A673 (cell line): ENCODE data around the gene CDK15. TPM values are rescaled to one million over a fixed set of nuclear protein-coding genes. Genes with fewer than 3 reads are reported as not detected.

Experiments
- BruUV-seq: library from RNA; stranded (reverse); fragments of 400-500 nt; replicated peaks from 2 replicates; lab custom pipeline; 2021; lab: Mats Ljungman, UMichigan
- CTCF ChIA-PET: fragments of 300-600 bp; sonication (Branson Sonifier 250); formaldehyde crosslinking; loops from one replicate; lab custom pipeline; 2022; ENCODE audit warnings: antibody characterized with exemption; lab: Charles Lee
- POLR2A ChIA-PET: fragments of 300-600 bp; sonication (Branson Sonifier 250); formaldehyde crosslinking; loops from one replicate; lab custom pipeline; 2022; ENCODE audit warnings: antibody characterized with exemption; ENCODE audit not compliant: low non-redundant PET; lab: Charles Lee
- DNase-seq: peaks from one replicate; pipeline ENCODE4 v3.0.0-alpha.2; 2015; ENCODE audit warnings: low spot score
- H3K27ac ChIP-seq: fragments of 200-600 bp; sonication (generic); 2 replicates; pipeline ENCODE4 v1.5.1; 2016; ENCODE audit warnings: mixed run types, low read depth, mild to moderate bottlenecking, mixed read lengths, antibody characterized with exemption, low read length; ENCODE audit not compliant: poor library complexity, severe bottlenecking
- H3K27me3 ChIP-seq: fragments of 200-600 bp; sonication (generic); replicated peaks from 2 replicates; pipeline ENCODE4 v1.6.1; 2017; ENCODE audit warnings: mixed run types, low read depth, mild to moderate bottlenecking, mixed read lengths, antibody characterized with exemption, low read length; ENCODE audit not compliant: insufficient read depth, poor library complexity
- H3K36me3 ChIP-seq: fragments of 200-600 bp; sonication (generic); 2 replicates; pipeline ENCODE4 v1.6.1; 2016; ENCODE audit warnings: mixed run types, mild to moderate bottlenecking, mixed read lengths, antibody characterized with exemption, low read length; ENCODE audit not compliant: insufficient read depth, poor library complexity, severe bottlenecking
- H3K4me1 ChIP-seq: fragments of 200-600 bp; sonication (generic); 2 replicates; pipeline ENCODE4 v1.6.1; 2017; ENCODE audit warnings: mixed run types, mild to moderate bottlenecking, mixed read lengths, antibody characterized with exemption, low read length; ENCODE audit not compliant: insufficient read depth, poor library complexity, severe bottlenecking
- H3K4me3 ChIP-seq: fragments of 200-600 bp; sonication (generic); 2 replicates; pipeline ENCODE4 v1.5.1; 2016; ENCODE audit warnings: low read depth, mixed run types, mild to moderate bottlenecking, mixed read lengths, low read length; ENCODE audit not compliant: poor library complexity, severe bottlenecking
- H3K9me3 ChIP-seq: fragments of 200-600 bp; sonication (generic); 2 replicates; pipeline ENCODE4 v1.6.1; 2016; ENCODE audit warnings: mixed run types, low read depth, mild to moderate bottlenecking, mixed read lengths, antibody characterized with exemption, low read length; ENCODE audit not compliant: poor library complexity, severe bottlenecking
- EZH2 ChIP-seq: fragments of 200-600 bp; sonication (generic); IDR thresholded peaks from 2 replicates; pipeline ENCODE4 v1.6.1; 2017; ENCODE audit warnings: borderline replicate concordance, low read depth, mild to moderate bottlenecking, mixed read lengths, antibody characterized with exemption, low read length; ENCODE audit not compliant: poor library complexity, severe bottlenecking
- intact Hi-C: fragments of 100-400 bp; cut with micrococcal nuclease; formaldehyde crosslinking; loops from one replicate; pipeline ENCODE4 v1.10.0; 2022; ENCODE audit not compliant: unreplicated experiment
- total RNA-seq: library from RNA; stranded (reverse); gene quantifications from 2 replicates; pipeline ENCODE4 v1.2.3, GENCODE V29; 2021
- TF ChIP-seq, protein P1 (sequence below): fragments of 300-800, 200-600 bp; sonication (generic); conservative IDR thresholded peaks from 2 replicates; pipeline ENCODE4 v1.5.1; 2017; ENCODE audit warnings: low read depth, mild to moderate bottlenecking, antibody characterized with exemption, low read length, moderate library complexity, mixed read lengths

Gene CDK15
- total RNA-seq, 1 experiment from 2014 or later = 0.11 TPM

- H3K27ac ChIP-seq = no peak overlapping the region
- ChIA-PET POLR2A (no interaction called here), CTCF (no interaction called here)
- no peaks in the 10 kb centered on the region for H3K36me3 ChIP-seq
- H3K4me3 ChIP-seq = no peak overlapping the region
- no TSS peak for BruUV-seq
- peaks cover 11% of the 10 kb centered on the region for H3K4me1 ChIP-seq
- H3K27me3 ChIP-seq = no peaks in the 10 kb centered on the region
- TF ChIP-seq, protein P1, sequence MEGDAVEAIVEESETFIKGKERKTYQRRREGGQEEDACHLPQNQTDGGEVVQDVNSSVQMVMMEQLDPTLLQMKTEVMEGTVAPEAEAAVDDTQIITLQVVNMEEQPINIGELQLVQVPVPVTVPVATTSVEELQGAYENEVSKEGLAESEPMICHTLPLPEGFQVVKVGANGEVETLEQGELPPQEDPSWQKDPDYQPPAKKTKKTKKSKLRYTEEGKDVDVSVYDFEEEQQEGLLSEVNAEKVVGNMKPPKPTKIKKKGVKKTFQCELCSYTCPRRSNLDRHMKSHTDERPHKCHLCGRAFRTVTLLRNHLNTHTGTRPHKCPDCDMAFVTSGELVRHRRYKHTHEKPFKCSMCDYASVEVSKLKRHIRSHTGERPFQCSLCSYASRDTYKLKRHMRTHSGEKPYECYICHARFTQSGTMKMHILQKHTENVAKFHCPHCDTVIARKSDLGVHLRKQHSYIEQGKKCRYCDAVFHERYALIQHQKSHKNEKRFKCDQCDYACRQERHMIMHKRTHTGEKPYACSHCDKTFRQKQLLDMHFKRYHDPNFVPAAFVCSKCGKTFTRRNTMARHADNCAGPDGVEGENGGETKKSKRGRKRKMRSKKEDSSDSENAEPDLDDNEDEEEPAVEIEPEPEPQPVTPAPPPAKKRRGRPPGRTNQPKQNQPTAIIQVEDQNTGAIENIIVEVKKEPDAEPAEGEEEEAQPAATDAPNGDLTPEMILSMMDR = peak; percentile 82
- no peak for TF ChIP-seq EZH2
- no peaks in the 10 kb centered on the region for H3K9me3 ChIP-seq
- intact Hi-C loops = loop anchor here (2.0 to 5.0 kb wide), 5 partner anchors 41 to 383 kb away; no protein-coding TSS in a partner anchor
- peak; percentile 73 for DNase-seq
Observed at GRCh38 chr2:201795607-201796477, 10.5 kb upstream of the CDK15 start.

- Histone ChIP-seq H3K9me3 (no peaks in the 10 kb centered on the region), H3K4me3 (no peak overlapping the region), H3K27ac (no peak overlapping the region), H3K36me3 (no peaks in the 10 kb centered on the region), H3K27me3 (no peaks in the 10 kb centered on the region), H3K4me1 (peaks cover 11% of the 10 kb centered on the region)
- CTCF ChIA-PET = no interaction called here
- POLR2A ChIA-PET = no interaction called here
- BruUV-seq = no TSS peak
- DNase-seq = no peak
- no peak for TF ChIP-seq EZH2
- TF ChIP-seq, protein P1 = no peak
- intact Hi-C loops = loop anchor here (2.0 to 5.0 kb wide), 5 partner anchors 41 to 382 kb away; no protein-coding TSS in a partner anchor
Observed at GRCh38 chr2:201796478-201796865, 9.9 kb upstream of the CDK15 start.

DNA sequence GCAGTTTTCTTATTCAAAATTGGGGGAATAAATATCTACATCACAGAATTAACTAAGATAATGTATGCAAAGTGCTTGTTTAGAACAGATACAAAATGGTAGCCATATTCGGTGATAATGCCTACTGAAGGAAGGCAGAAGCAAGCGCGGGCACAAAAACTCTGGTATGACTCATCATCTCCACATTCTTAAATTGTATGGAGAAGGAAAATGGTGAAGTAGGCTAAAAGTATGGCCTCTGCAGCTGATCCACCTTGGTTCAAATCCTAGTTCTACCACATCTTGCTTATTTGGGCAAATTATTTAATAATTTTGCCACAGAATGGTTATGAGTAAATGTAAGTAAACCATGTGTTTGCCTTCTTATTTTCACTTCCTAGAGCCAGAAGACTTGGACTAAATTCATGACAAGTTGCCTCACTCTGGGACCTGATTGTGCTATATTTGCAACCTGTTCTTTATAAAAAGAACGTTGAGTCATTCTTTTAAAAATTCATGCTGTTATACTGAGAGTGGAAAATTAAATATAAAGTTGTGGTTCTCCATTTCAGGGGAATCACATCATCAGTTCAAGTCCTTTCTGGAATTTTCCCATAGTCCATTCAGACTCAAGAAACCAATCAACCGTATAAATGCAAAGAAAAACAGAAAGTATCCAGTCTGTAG lies 9.0 kb upstream of the CDK15 start:
- BruUV-seq = no TSS peak
- H3K4me1 ChIP-seq = peaks cover 11% of the 10 kb centered on the region
- no peaks in the 10 kb centered on the region for H3K9me3 ChIP-seq
- POLR2A ChIA-PET = no interaction called here
- H3K36me3 ChIP-seq = no peaks in the 10 kb centered on the region
- H3K27me3 ChIP-seq = no peaks in the 10 kb centered on the region
- no peak for TF ChIP-seq EZH2
- TF ChIP-seq, protein P1 = no peak
- CTCF ChIA-PET = no interaction called here
- DNase-seq = no peak
- no peak overlapping the region for H3K27ac ChIP-seq
- no peak overlapping the region for H3K4me3 ChIP-seq
- intact Hi-C loops = loop anchor here (2.0 to 5.0 kb wide), 5 partner anchors 40 to 381 kb away; no protein-coding TSS in a partner anchor
